IMR-90 (cell line): ENCODE results near the gene RELN. TPM values are rescaled to one million over a fixed set of nuclear protein-coding genes. Genes with fewer than 3 reads are reported as not detected.

Experiments
- ATAC-seq: fragments of 200-7000 bp; cut with Tn5 transposase; 2 replicates; pipeline ENCODE4 v1.9.1; 2020; ENCODE audit warnings: low read depth, mild to moderate bottlenecking, moderate library complexity
- BruUV-seq: library from RNA; stranded (reverse); fragments of 400-500 nt; replicated peaks from 2 replicates; lab custom pipeline; 2021; lab: Mats Ljungman, UMichigan
- CTCF ChIA-PET: fragments of 300-600 bp; formaldehyde crosslinking; extraction: SDS; loops from one replicate; lab custom pipeline; 2021; ENCODE audit warnings: antibody characterized with exemption; lab: Yijun Ruan, JAX
- POLR2A ChIA-PET: fragments of 300-600 bp; sonication (Branson Sonifier 250); formaldehyde crosslinking; loops from one replicate; lab custom pipeline; 2022; ENCODE audit warnings: antibody characterized with exemption; ENCODE audit not compliant: unreplicated experiment; lab: Charles Lee
- DNase-seq: peaks from one replicate; pipeline ENCODE4 v3.0.0; 2013
- H2AFZ ChIP-seq: replicated peaks from 2 replicates; pipeline ENCODE3; 2013; ENCODE audit warnings: low read length, mild to moderate bottlenecking; ENCODE audit not compliant: poor library complexity
- H2AK5ac ChIP-seq: 2 replicates; pipeline ENCODE4 v1.6.1; 2013; ENCODE audit warnings: low read depth, low read length, inconsistent platforms
- H2AK9ac ChIP-seq: replicated peaks from 2 replicates; pipeline ENCODE3; 2013; ENCODE audit warnings: mild to moderate bottlenecking, low read depth, low read length, moderate library complexity; ENCODE audit not compliant: poor library complexity
- H2BK120ac ChIP-seq: 2 replicates; pipeline ENCODE4 v1.6.1; 2013; ENCODE audit warnings: low read depth, low read length, inconsistent platforms
- H2BK15ac ChIP-seq: 3 replicates; pipeline ENCODE4 v1.6.1; 2013; ENCODE audit warnings: low read depth, low read length, inconsistent platforms
- H2BK20ac ChIP-seq: 2 replicates; pipeline ENCODE4 v1.6.1; 2013; ENCODE audit warnings: low read depth, mild to moderate bottlenecking, inconsistent platforms, low read length, moderate library complexity
- H2BK5ac ChIP-seq: 2 replicates; pipeline ENCODE4 v1.6.1; 2013; ENCODE audit warnings: mild to moderate bottlenecking, low read depth, low read length, inconsistent platforms; ENCODE audit not compliant: poor library complexity, severe bottlenecking
- H3K14ac ChIP-seq: replicated peaks from 2 replicates; pipeline ENCODE4 v1.6.1; 2013; ENCODE audit warnings: low read depth, low read length, inconsistent platforms
- H3K18ac ChIP-seq: 2 replicates; pipeline ENCODE4 v1.6.1; 2013; ENCODE audit warnings: low read depth, low read length, control low read depth
- H3K23ac ChIP-seq: 2 replicates; pipeline ENCODE4 v1.6.1; 2013; ENCODE audit warnings: low read depth, low read length, inconsistent platforms
- H3K27ac ChIP-seq: 2 replicates; pipeline ENCODE4 v1.5.1; 2013; ENCODE audit warnings: mild to moderate bottlenecking, control low read depth, low read length; ENCODE audit not compliant: insufficient read depth
- H3K27me3 ChIP-seq: 2 replicates; pipeline ENCODE4 v1.6.1; 2013; ENCODE audit warnings: low read length; ENCODE audit not compliant: control insufficient read depth, insufficient read depth
- H3K36me3 ChIP-seq: 2 replicates; pipeline ENCODE4 v1.6.1; 2013; ENCODE audit warnings: low read length, mixed read lengths; ENCODE audit not compliant: control insufficient read depth, insufficient read depth
- H3K4ac ChIP-seq: 2 replicates; pipeline ENCODE4 v1.6.1; 2013; ENCODE audit warnings: low read depth, low read length, inconsistent platforms
- H3K4me1 ChIP-seq: 2 replicates; pipeline ENCODE4 v1.6.1; 2013; ENCODE audit warnings: low read length, mixed read lengths; ENCODE audit not compliant: control insufficient read depth, insufficient read depth
- H3K4me2 ChIP-seq: 2 replicates; pipeline ENCODE4 v1.6.1; 2013; ENCODE audit warnings: low read depth, mild to moderate bottlenecking, control low read depth, low read length, moderate library complexity
- H3K4me3 ChIP-seq: 2 replicates; pipeline ENCODE4 v1.5.1; 2013; ENCODE audit warnings: low read depth, mild to moderate bottlenecking, control low read depth, low read length, moderate library complexity; ENCODE audit not compliant: insufficient read depth
- H3K56ac ChIP-seq: 2 replicates; pipeline ENCODE4 v1.6.1; 2013; ENCODE audit warnings: low read length, inconsistent platforms; ENCODE audit not compliant: insufficient read depth; ENCODE audit errors: extremely low read depth
- H3K79me1 ChIP-seq, 2 experiments: 2 replicates each; pipeline ENCODE4 v1.6.1; 2013; ENCODE audit warnings: low read length in 2 of 2, inconsistent platforms in 1 of 2, low read depth in 1 of 2
- H3K9ac ChIP-seq: 2 replicates; pipeline ENCODE4 v1.6.1; 2013; ENCODE audit warnings: low read depth, low read length, control low read depth
- H3K9me1 ChIP-seq: 2 replicates; pipeline ENCODE4 v1.6.1; 2013; ENCODE audit warnings: low read length, inconsistent platforms; ENCODE audit not compliant: insufficient read depth
- H3K9me3 ChIP-seq: 2 replicates; pipeline ENCODE4 v1.6.1; 2013; ENCODE audit warnings: low read length; ENCODE audit not compliant: control insufficient read depth, insufficient read depth
- H4K20me1 ChIP-seq: 2 replicates; pipeline ENCODE4 v1.6.1; 2013; ENCODE audit warnings: low read length, inconsistent platforms; ENCODE audit not compliant: insufficient read depth
- H4K5ac ChIP-seq: 2 replicates; pipeline ENCODE4 v1.6.1; 2013; ENCODE audit warnings: mild to moderate bottlenecking, low read depth, low read length, control low read depth
- H4K8ac ChIP-seq, 2 experiments: 2 replicates each; pipeline ENCODE4 v1.6.1; 2013; ENCODE audit warnings: low read depth in 2 of 2, low read length in 2 of 2, control low read depth in 1 of 2, inconsistent platforms in 1 of 2
- H4K91ac ChIP-seq: 2 replicates; pipeline ENCODE4 v1.6.1; 2013; ENCODE audit warnings: low read depth, low read length, inconsistent platforms; ENCODE audit not compliant: insufficient read depth
- BHLHE40 ChIP-seq: fragments of 150-350 bp; IDR thresholded peaks from 2 replicates; pipeline ENCODE4 v1.6.1; 2016; ENCODE audit warnings: mild to moderate bottlenecking, low read depth, low read length
- CEBPB ChIP-seq: IDR thresholded peaks from 2 replicates; pipeline ENCODE4 v1.6.1; 2012; ENCODE audit warnings: low read depth, low read length, improper control_type of control experiment
- CHD1 ChIP-seq: IDR thresholded peaks from 2 replicates; pipeline ENCODE4 v1.6.1; 2012; ENCODE audit warnings: low read depth, low read length, improper control_type of control experiment
- FOS ChIP-seq: fragments of 150-350 bp; IDR thresholded peaks from 2 replicates; pipeline ENCODE4 v1.6.1; 2016; ENCODE audit warnings: low read depth, low read length
- MAFK ChIP-seq: IDR thresholded peaks from 2 replicates; pipeline ENCODE4 v1.6.1; 2012; ENCODE audit warnings: low read depth, low read length, improper control_type of control experiment
- MAZ ChIP-seq: IDR thresholded peaks from 2 replicates; pipeline ENCODE4 v1.6.1; 2012; ENCODE audit warnings: low read depth, mild to moderate bottlenecking, low read length, improper control_type of control experiment, moderate library complexity, borderline replicate concordance
- MXI1 ChIP-seq: IDR thresholded peaks from 2 replicates; pipeline ENCODE4 v1.6.1; 2012; ENCODE audit warnings: low read depth, mild to moderate bottlenecking, low read length, moderate library complexity, borderline replicate concordance
- NFE2L2 ChIP-seq: fragments of 150-350 bp; IDR thresholded peaks from 2 replicates; pipeline ENCODE4 v1.6.1; 2016; ENCODE audit warnings: low read depth, mild to moderate bottlenecking, low read length
- POLR2A ChIP-seq: IDR thresholded peaks from 2 replicates; pipeline ENCODE4 v1.6.1; 2012; ENCODE audit warnings: mild to moderate bottlenecking, low read depth, low read length
- RAD21 ChIP-seq: IDR thresholded peaks from 2 replicates; pipeline ENCODE4 v1.6.1; 2012; ENCODE audit warnings: low read length, improper control_type of control experiment
- RCOR1 ChIP-seq: IDR thresholded peaks from 2 replicates; pipeline ENCODE4 v1.6.1; 2012; ENCODE audit warnings: mild to moderate bottlenecking, low read length, improper control_type of control experiment; ENCODE audit not compliant: insufficient replicate concordance
- RFX5 ChIP-seq: IDR thresholded peaks from 2 replicates; pipeline ENCODE4 v1.8.0; 2012; ENCODE audit warnings: low read depth, mild to moderate bottlenecking, low read length, moderate library complexity
- SMC3 ChIP-seq: fragments of 150-350 bp; IDR thresholded peaks from 2 replicates; pipeline ENCODE4 v1.6.1; 2016; ENCODE audit warnings: low read depth, mild to moderate bottlenecking, antibody characterized with exemption, low read length, moderate library complexity
- WGBS, 2 experiments: methylation state at CpG; one replicate each; pipeline versions ENCODE4 v1.1.5 to v1.1.7; 2013; ENCODE audit warnings: missing lambda C conversion rate in 2 of 2; ENCODE audit not compliant: insufficient read length in 1 of 2; ENCODE audit errors: extremely low coverage in 2 of 2; 5-methylcytosine and 5-hydroxymethylcytosine counted together
- dilution Hi-C: fragments of 300-500 bp; cut with HindIII; formaldehyde crosslinking; loops from one replicate; pipeline ENCODE4 v1.14.3; 2018; ENCODE audit warnings: low sequenced_read_pairs; ENCODE audit not compliant: unreplicated experiment
- in situ Hi-C: fragments of 300-500 bp; cut with MboI; formaldehyde crosslinking; loops from 3 replicates; pipeline ENCODE4 v1.14.3; 2019; ENCODE audit warnings: low sequenced_read_pairs, inconsistent platforms, mixed read lengths
- intact Hi-C: fragments of 100-400 bp; cut with micrococcal nuclease; formaldehyde crosslinking; loops from 2 replicates; pipeline ENCODE4 v1.10.0; 2022
- polyA plus RNA-seq, 3 experiments: library from polyadenylated mRNA; depleted of rRNA; stranded (reverse); fragments of >200 nt; gene quantifications; 2 replicates each; pipeline ENCODE4 v1.2.3, GENCODE V29; 2012; ENCODE audit warnings: low replicate concordance in 1 of 3
- total RNA-seq: library from RNA; depleted of rRNA; stranded (reverse); fragments of >200 nt; gene quantifications from 2 replicates; pipeline ENCODE4 v1.2.3, GENCODE V29; 2012
- TF ChIP-seq, protein P1 (sequence below): conservative IDR thresholded peaks from 2 replicates; pipeline ENCODE4 v1.5.1; 2012; ENCODE audit warnings: mild to moderate bottlenecking, low read depth, low read length, improper control_type of control experiment
- TF ChIP-seq, protein P2 (sequence below): fragments of 150-350 bp; IDR thresholded peaks from 2 replicates; pipeline ENCODE4 v1.6.1; 2017; ENCODE audit warnings: mild to moderate bottlenecking, antibody characterized with exemption, low read length, low read depth

Gene RELN
- total and polyA plus RNA-seq, 2 of the 4 experiments (the other 2 are of a cell fraction), result 14.7 to 23.7 TPM

- CTCF ChIA-PET, result interaction anchor here (0.5 to 0.8 kb wide), 2 partner anchors 39 to 415 kb away, joined by 4 to 6 read pairs; no protein-coding TSS in a partner anchor
These were observed 417.9 kb downstream of the RELN start for GRCh38 chr7:103571586-103571985.

More at GRCh38 chr7:103571586-103571985, 417.9 kb downstream of the RELN start:
- peak overlapping the region; percentile 36; the same call in 1 of the 2 replicates for H4K5ac ChIP-seq
- H3K27ac ChIP-seq, result no peak overlapping the region
- H2BK120ac ChIP-seq, result peak overlapping the region; percentile 57
- H4K8ac ChIP-seq, result peak overlapping the region in 1 of 2 experiments; percentile 60; a peak in 2 of 4 replicates
- no peak overlapping the region for H3K23ac ChIP-seq
- H4K91ac ChIP-seq, result peak overlapping the region; percentile 53
- peak overlapping the region; percentile 99 for H2BK5ac ChIP-seq
- no peak overlapping the region for H2AK9ac ChIP-seq
- no peaks in the 10 kb centered on the region for H3K27me3 ChIP-seq
- H2AFZ ChIP-seq, result no peak overlapping the region
- TF ChIP-seq MAZ (no peak), NFE2L2 (no peak), MXI1 (no peak), BHLHE40 (no peak), RFX5 (no peak), CEBPB (no peak), RAD21 (no peak), FOS (no peak), SMC3 (no peak), POLR2A (no peak), RCOR1 (no peak), MAFK (no peak), CHD1 (no peak)
- TF ChIP-seq, protein P1, sequence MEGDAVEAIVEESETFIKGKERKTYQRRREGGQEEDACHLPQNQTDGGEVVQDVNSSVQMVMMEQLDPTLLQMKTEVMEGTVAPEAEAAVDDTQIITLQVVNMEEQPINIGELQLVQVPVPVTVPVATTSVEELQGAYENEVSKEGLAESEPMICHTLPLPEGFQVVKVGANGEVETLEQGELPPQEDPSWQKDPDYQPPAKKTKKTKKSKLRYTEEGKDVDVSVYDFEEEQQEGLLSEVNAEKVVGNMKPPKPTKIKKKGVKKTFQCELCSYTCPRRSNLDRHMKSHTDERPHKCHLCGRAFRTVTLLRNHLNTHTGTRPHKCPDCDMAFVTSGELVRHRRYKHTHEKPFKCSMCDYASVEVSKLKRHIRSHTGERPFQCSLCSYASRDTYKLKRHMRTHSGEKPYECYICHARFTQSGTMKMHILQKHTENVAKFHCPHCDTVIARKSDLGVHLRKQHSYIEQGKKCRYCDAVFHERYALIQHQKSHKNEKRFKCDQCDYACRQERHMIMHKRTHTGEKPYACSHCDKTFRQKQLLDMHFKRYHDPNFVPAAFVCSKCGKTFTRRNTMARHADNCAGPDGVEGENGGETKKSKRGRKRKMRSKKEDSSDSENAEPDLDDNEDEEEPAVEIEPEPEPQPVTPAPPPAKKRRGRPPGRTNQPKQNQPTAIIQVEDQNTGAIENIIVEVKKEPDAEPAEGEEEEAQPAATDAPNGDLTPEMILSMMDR, result no peak
- TF ChIP-seq, protein P2, sequence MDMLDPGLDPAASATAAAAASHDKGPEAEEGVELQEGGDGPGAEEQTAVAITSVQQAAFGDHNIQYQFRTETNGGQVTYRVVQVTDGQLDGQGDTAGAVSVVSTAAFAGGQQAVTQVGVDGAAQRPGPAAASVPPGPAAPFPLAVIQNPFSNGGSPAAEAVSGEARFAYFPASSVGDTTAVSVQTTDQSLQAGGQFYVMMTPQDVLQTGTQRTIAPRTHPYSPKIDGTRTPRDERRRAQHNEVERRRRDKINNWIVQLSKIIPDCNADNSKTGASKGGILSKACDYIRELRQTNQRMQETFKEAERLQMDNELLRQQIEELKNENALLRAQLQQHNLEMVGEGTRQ, result no peak
- no peak overlapping the region for H3K14ac ChIP-seq
- no peak overlapping the region for H3K4me2 ChIP-seq
- peak overlapping the region; percentile 38; the same call in 1 of the 2 replicates for H2AK5ac ChIP-seq
- H3K4me3 ChIP-seq, result no peak overlapping the region
- peaks cover 14% of the 10 kb centered on the region for H3K4me1 ChIP-seq
- H3K9me3 ChIP-seq, result no peaks in the 10 kb centered on the region
- no peak overlapping the region for H3K56ac ChIP-seq
- POLR2A ChIA-PET, result no interaction called here
- no peaks in the 10 kb centered on the region for H3K79me1 ChIP-seq
- no peaks in the 10 kb centered on the region for H3K36me3 ChIP-seq
- no peaks in the 10 kb centered on the region for H4K20me1 ChIP-seq
- peaks cover 6% of the 10 kb centered on the region; the same call in 1 of the 2 replicates for H3K9me1 ChIP-seq
- peak overlapping the region; percentile 96; the same call in 1 of the 2 replicates for H3K18ac ChIP-seq
- in situ Hi-C loops, result loop anchor here (5.0 kb wide), 1 partner anchor 586 kb away; no protein-coding TSS in a partner anchor
- intact Hi-C loops, result loop anchor here (2.0 to 10.0 kb wide), 4 partner anchors 47 to 1273 kb away; partner anchors contain the start of gene SLC26A5
- no peak overlapping the region for H3K9ac ChIP-seq
- DNase-seq (no peak), ATAC-seq (no peak)
- dilution Hi-C loops, result no loop called here
- no TSS peak for BruUV-seq
- 0 out of 3 replicates have a peak overlapping the region, but pooled peaks have one; percentile 78 for H2BK15ac ChIP-seq
- H3K4ac ChIP-seq, result no peak overlapping the region
- H2BK20ac ChIP-seq, result peak overlapping the region; percentile 57; the same call in 1 of the 2 replicates
- WGBS, 2 experiments, result no CpG with 5 or more reads among the region's 4 CpGs
